Activated CD8-positive, alpha-beta T cell treated with anti-CD3 and anti-CD28 coated beads for 36 hours (primary cell): ENCODE results near the gene YKT6. TPM values are rescaled to one million over a fixed set of nuclear protein-coding genes. Genes with fewer than 3 reads are reported as not detected.

ENCODE experiments used
- ATAC-seq: fragments of 200-7000 bp; cut with Tn5 transposase; one replicate; pipeline ENCODE4 v1.10.0; 2021; ENCODE audit warnings: mild to moderate bottlenecking, moderate library complexity
- CTCF ChIA-PET: fragments of 350-600 bp; sonication (Branson Sonifier 250); formaldehyde crosslinking; loops from one replicate; lab custom pipeline; 2021; ENCODE audit warnings: antibody characterized with exemption; lab: Charles Lee
- POLR2A ChIA-PET: fragments of 350-600 bp; sonication (Branson Sonifier 250); formaldehyde crosslinking; loops from one replicate; lab custom pipeline; 2021; ENCODE audit warnings: antibody characterized with exemption; lab: Charles Lee
- DNase-seq: peaks from one replicate; pipeline ENCODE4 v3.0.0-alpha.2; 2020
- H3K27ac Mint-ChIP-seq: one replicate; pipeline ENCODE4 v1.8.0; 2021; ENCODE audit warnings: mild to moderate bottlenecking, mixed read lengths
- H3K27me3 Mint-ChIP-seq: one replicate; pipeline ENCODE4 v1.8.0; 2021; ENCODE audit warnings: mixed read lengths
- H3K36me3 Mint-ChIP-seq: one replicate; pipeline ENCODE4 v1.8.0; 2021; ENCODE audit warnings: low read depth, mixed read lengths
- H3K4me1 Mint-ChIP-seq: one replicate; pipeline ENCODE4 v1.8.0; 2021; ENCODE audit warnings: low read depth, mixed read lengths
- H3K4me3 Mint-ChIP-seq: one replicate; pipeline ENCODE4 v1.8.0; 2021; ENCODE audit warnings: mild to moderate bottlenecking, moderate library complexity, mixed read lengths
- H3K9me3 Mint-ChIP-seq: one replicate; pipeline ENCODE4 v1.8.0; 2021; ENCODE audit warnings: mixed read lengths
- intact Hi-C: fragments of 100-400 bp; cut with micrococcal nuclease; formaldehyde crosslinking; loops from one replicate; pipeline ENCODE4 v1.10.0; 2022
- total RNA-seq, 2 experiments: library from RNA; stranded (reverse); gene quantifications; one replicate each; pipeline ENCODE4 v1.2.3, GENCODE V29; 2021
- TF ChIP-seq, protein P1 (sequence below): fragments of 200-600 bp; IDR thresholded peaks from one replicate; pipeline ENCODE4 v1.8.0; 2022; ENCODE audit warnings: antibody characterized with exemption, mild to moderate bottlenecking

The YKT6 gene
- total RNA-seq, 2 experiments from 2014 or later = 49.3 to 50.9 TPM

GRCh38 chr7:44193011-44193802, 7.6 kb upstream of the YKT6 start:
- peak; percentile 42 for ATAC-seq
- H3K4me3 Mint-ChIP-seq = no peak overlapping the region
- POLR2A ChIA-PET = interaction anchor here (1.2 kb wide), 1 partner anchor 11 kb away, joined by 4 read pairs; no protein-coding TSS in a partner anchor
- no peaks in the 10 kb centered on the region for H3K9me3 Mint-ChIP-seq
- intact Hi-C loops = no loop called here
- H3K36me3 Mint-ChIP-seq = no peaks in the 10 kb centered on the region
- H3K4me1 Mint-ChIP-seq = peaks cover 20% of the 10 kb centered on the region
- DNase-seq = peak; percentile 12
- H3K27me3 Mint-ChIP-seq = peaks cover 4% of the 10 kb centered on the region
- H3K27ac Mint-ChIP-seq = no peak overlapping the region
- CTCF ChIA-PET = no interaction called here
- TF ChIP-seq, protein P1, sequence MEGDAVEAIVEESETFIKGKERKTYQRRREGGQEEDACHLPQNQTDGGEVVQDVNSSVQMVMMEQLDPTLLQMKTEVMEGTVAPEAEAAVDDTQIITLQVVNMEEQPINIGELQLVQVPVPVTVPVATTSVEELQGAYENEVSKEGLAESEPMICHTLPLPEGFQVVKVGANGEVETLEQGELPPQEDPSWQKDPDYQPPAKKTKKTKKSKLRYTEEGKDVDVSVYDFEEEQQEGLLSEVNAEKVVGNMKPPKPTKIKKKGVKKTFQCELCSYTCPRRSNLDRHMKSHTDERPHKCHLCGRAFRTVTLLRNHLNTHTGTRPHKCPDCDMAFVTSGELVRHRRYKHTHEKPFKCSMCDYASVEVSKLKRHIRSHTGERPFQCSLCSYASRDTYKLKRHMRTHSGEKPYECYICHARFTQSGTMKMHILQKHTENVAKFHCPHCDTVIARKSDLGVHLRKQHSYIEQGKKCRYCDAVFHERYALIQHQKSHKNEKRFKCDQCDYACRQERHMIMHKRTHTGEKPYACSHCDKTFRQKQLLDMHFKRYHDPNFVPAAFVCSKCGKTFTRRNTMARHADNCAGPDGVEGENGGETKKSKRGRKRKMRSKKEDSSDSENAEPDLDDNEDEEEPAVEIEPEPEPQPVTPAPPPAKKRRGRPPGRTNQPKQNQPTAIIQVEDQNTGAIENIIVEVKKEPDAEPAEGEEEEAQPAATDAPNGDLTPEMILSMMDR = no peak

GRCh38 chr7:44194069-44194468, 6.7 kb upstream of the YKT6 start:
- Mint-ChIP-seq H3K36me3 (no peaks in the 10 kb centered on the region), H3K4me1 (peaks cover 20% of the 10 kb centered on the region), H3K27ac (no peak overlapping the region), H3K4me3 (no peak overlapping the region), H3K27me3 (peaks cover 4% of the 10 kb centered on the region), H3K9me3 (no peaks in the 10 kb centered on the region)
- peak; percentile 81 for DNase-seq
- CTCF ChIA-PET = interaction anchor here (1.0 kb wide), 1 partner anchor 113 kb away, joined by 4 read pairs; no protein-coding TSS in a partner anchor
- POLR2A ChIA-PET = interaction anchor here (0.8 to 1.2 kb wide), 2 partner anchors 12 to 46 kb away, joined by 3 to 4 read pairs; no protein-coding TSS in a partner anchor
- ATAC-seq = peak; percentile 83
- intact Hi-C loops = no loop called here
- TF ChIP-seq, protein P1 = no peak

GRCh38 chr7:44194562-44195145, 6.1 kb upstream of the YKT6 start:
- H3K36me3 Mint-ChIP-seq = no peaks in the 10 kb centered on the region
- POLR2A ChIA-PET = interaction anchor here (0.8 kb wide), 1 partner anchor 47 kb away, joined by 3 read pairs; no protein-coding TSS in a partner anchor
- CTCF ChIA-PET = interaction anchor here (1.0 kb wide), 1 partner anchor 114 kb away, joined by 4 read pairs; no protein-coding TSS in a partner anchor
- intact Hi-C loops = no loop called here
- peaks cover 20% of the 10 kb centered on the region for H3K4me1 Mint-ChIP-seq
- DNase-seq (no peak), ATAC-seq (no peak)
- no peaks in the 10 kb centered on the region for H3K9me3 Mint-ChIP-seq
- H3K27me3 Mint-ChIP-seq = peaks cover 4% of the 10 kb centered on the region
- no peak overlapping the region for H3K27ac Mint-ChIP-seq
- H3K4me3 Mint-ChIP-seq = no peak overlapping the region
- TF ChIP-seq, protein P1 = no peak

DNA sequence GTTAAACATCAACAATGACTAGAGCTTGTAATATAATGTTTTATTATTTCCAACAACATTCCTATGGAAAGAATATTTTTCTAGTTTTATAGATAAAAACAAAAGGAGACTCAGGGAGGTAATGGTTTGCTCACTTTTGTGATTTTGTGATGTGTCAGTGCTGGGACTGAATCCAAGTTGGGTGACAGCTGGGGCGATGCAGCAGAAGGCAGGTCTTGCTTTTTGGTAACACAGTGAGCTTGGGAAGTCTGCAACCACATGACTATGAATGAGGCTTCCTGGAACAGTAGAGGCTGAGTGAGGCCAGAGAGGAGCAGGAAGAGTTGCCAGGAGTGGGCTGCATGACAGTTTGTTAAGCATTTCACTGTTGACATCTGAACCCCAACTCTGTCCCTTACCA, 4.9 kb upstream of the YKT6 start:
- CTCF ChIA-PET = interaction anchor here (1.2 to 2.6 kb wide), 5 partner anchors 9 to 115 kb away, joined by 4 to 8 read pairs (median 5); partner anchors contain the start of gene POLD2
- Mint-ChIP-seq H3K27ac (no peak overlapping the region), H3K4me3 (no peak overlapping the region), H3K4me1 (peaks cover 22% of the 10 kb centered on the region), H3K9me3 (no peaks in the 10 kb centered on the region), H3K36me3 (no peaks in the 10 kb centered on the region), H3K27me3 (peaks cover 4% of the 10 kb centered on the region)
- POLR2A ChIA-PET = interaction anchor here (0.6 kb wide), 2 partner anchors 74 to 123 kb away, joined by 3 read pairs; no protein-coding TSS in a partner anchor
- DNase-seq = no peak
- intact Hi-C loops = no loop called here
- ATAC-seq = no peak
- TF ChIP-seq, protein P1 = no peak
